ENCODE measurements around the gene FAM174C.
A peak's percentile ranks its signal among the peaks of the same experiment; 100 is the strongest.

FAM174C gene

DNA sequence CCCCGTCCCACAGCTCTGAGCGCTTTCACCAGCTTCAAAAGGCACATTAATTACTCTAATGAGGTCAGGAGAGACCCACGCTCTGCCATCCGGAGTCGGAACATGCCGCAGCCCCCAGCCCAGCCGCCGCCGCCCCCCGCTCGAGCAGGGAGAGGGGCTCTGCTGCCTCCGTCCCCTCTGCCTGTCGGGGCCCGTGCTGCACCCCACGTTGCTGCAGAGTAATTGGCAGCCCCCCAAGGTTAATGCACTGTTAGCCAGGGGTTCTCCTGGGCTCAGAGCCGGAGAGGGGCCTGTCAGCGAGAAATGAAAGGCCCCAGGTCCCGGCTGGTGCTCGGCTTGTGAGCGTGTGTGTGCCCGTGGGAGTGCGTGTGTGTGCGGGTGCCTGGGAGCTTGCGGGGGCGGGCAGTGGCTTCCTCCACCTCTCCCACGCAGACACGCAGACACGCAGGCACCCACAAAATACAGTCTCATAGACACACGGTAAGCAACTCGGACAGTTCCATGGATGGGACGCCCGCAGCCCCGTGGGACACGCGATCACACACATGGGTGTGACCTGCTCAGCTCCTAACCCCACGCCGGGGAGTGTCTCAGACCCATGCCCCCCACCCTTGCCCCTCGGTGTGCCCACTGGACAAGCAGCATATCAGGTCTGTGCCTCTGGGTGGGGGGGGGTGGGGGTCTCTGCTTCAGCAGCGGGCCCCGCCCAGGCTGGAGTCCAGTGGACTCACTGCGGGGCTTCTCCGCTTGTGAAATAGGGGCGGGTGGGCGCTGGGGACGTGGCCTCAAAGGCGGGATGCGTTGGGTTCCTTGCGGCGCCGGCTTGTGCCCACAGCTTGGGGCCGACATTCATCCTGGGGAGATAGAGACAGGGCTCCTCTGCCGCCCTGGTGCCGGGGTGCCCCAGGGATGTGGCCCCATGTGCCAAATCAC is 5.6 kb downstream of the FAM174C start:
- peaks cover 4% of the 10 kb centered on the region for H3K36me3 Mint-ChIP-seq (ENCODE audit: low read depth)
- H3K9me3 Mint-ChIP-seq = no peaks in the 10 kb centered on the region
- peak overlapping the region in 2 of 3 experiments; percentile 17 to 31 for H3K4me3 Mint-ChIP-seq
- H3K27me3 Mint-ChIP-seq (ENCODE audit: low read depth) = peaks cover 10% of the 10 kb centered on the region
- H3K27ac Mint-ChIP-seq = no peak overlapping the region
- TF ChIP-seq, protein P1, sequence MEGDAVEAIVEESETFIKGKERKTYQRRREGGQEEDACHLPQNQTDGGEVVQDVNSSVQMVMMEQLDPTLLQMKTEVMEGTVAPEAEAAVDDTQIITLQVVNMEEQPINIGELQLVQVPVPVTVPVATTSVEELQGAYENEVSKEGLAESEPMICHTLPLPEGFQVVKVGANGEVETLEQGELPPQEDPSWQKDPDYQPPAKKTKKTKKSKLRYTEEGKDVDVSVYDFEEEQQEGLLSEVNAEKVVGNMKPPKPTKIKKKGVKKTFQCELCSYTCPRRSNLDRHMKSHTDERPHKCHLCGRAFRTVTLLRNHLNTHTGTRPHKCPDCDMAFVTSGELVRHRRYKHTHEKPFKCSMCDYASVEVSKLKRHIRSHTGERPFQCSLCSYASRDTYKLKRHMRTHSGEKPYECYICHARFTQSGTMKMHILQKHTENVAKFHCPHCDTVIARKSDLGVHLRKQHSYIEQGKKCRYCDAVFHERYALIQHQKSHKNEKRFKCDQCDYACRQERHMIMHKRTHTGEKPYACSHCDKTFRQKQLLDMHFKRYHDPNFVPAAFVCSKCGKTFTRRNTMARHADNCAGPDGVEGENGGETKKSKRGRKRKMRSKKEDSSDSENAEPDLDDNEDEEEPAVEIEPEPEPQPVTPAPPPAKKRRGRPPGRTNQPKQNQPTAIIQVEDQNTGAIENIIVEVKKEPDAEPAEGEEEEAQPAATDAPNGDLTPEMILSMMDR (IDR thresholded peaks at IDR 0.05; ENCODE audit: unreplicated experiment in 3 of 3) = no peak
- peaks cover 19% of the 10 kb centered on the region for H3K4me1 Mint-ChIP-seq

DNA sequence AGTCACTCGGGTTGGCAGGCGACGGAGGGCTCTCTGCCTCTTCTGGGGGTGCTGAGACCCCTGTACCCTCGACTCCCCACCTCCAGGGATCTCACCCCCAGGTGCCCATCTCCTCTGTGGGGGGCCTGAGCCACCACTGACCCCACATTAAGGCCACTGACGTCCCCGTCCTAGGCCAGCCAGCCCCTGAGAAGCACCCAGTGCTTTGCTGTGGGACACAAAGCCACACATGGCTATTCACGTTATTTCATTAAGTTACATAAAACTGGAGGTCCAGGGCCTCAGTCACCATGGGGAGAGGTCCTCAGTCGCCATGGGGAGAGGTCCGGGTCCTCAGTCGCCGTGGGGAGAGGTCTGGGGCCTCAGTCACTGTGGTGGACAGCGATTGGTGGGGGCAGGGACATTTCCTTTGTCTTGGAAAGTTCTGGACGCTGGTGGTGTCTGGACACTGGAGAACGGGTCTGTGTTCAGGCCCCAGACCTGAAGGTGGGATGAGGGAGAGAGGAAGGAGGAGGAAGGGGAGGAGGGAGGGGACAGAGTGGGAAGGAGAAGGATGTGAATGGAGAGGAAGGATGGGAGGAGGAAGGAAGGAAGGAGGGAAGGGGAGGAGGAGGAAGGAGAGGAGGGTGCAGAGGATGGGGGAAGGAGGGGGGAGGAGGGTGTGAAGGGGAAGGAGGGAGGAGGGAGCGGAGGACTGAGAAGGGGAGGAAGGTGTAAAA is 6.4 kb downstream of the FAM174C start:
- H3K27ac Mint-ChIP-seq = no peak overlapping the region
- peak overlapping the region; percentile 9 to 63 (median 47) for H3K4me3 Mint-ChIP-seq
- TF ChIP-seq, protein P1 (IDR thresholded peaks at IDR 0.05; ENCODE audit: unreplicated experiment in 3 of 3) = no peak
- H3K9me3 Mint-ChIP-seq = no peaks in the 10 kb centered on the region
- peaks cover 4% of the 10 kb centered on the region for H3K36me3 Mint-ChIP-seq (ENCODE audit: low read depth)
- H3K27me3 Mint-ChIP-seq (ENCODE audit: low read depth) = peaks cover 10% of the 10 kb centered on the region
- peaks cover 19% of the 10 kb centered on the region for H3K4me1 Mint-ChIP-seq

DNA sequence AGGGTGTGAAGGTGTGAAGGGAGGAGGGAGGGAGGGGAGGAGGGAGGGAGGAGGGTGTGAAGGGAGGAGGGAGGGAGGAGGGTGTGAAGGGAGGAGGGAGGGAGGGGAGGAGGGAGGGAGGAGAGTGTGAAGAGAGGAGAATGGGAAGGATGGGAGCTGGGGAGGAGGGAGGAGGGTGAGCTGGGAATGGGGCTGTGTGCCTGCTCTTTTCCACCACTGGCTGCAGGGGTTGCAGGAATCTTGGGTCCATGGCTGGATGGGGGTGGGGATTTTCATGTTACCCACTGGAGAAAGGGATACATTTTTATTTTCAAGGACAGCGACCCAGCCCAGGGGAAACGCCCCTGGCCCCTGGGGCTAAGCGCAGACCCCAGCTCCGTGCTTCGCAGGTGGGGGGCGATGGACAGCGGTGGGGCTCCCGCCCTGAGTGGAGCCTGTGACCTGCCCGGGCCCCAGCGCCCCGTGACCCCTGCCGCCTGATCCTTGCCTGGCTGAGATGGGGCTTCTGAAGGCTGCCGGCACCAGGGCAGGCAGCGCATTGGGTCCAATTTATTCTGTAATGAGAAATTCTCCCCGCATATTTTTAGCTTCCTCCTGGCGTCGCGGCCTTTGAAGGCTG is 7.4 kb downstream of the FAM174C start:
- Mint-ChIP-seq H3K27me3 (ENCODE audit: low read depth) (peaks cover 10% of the 10 kb centered on the region), H3K4me1 (peaks cover 19% of the 10 kb centered on the region), H3K4me3 (no peak overlapping the region), H3K27ac (no peak overlapping the region), H3K36me3 (ENCODE audit: low read depth) (peaks cover 4% of the 10 kb centered on the region), H3K9me3 (no peaks in the 10 kb centered on the region)
- TF ChIP-seq, protein P1 (IDR thresholded peaks at IDR 0.05; ENCODE audit: unreplicated experiment in 3 of 3) = no peak

DNA sequence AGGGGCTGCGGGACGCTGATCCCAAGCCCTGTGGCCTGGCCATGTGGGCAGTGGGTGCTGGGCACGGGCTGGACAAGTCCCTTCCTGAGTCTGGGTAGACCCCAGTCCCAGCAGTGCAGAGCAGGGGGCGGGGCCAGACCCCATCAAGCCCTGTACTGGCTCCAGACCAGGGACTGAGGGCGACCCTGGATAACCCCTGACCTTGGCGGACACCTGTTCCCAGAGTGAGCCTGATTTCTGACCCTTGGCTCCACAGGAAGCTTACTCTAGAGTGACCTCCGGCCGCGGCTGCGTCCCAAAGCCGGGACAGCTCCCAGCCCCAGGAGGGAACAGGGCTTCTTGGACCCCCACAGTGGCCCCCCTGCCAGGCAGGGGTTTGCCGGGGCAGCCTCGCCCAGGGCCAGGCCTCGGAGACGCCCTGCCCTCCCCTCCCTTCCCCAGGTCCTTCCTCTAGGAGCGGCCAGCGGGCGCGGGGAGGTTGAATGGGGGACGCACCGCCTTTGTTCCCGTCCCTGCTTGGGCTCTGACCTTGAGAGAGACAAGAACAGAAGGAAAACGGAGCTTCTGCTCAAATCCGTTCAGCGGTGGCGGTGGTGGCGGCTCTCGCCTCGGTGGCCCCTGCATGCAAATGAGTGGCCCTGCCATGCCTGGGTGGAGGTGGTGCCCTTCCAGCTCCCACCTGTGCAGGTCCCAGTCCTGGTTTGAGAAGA is 8.0 kb downstream of the FAM174C start:
- Mint-ChIP-seq H3K4me3 (no peak overlapping the region), H3K4me1 (peaks cover 19% of the 10 kb centered on the region), H3K9me3 (no peaks in the 10 kb centered on the region), H3K27ac (no peak overlapping the region), H3K36me3 (ENCODE audit: low read depth) (peaks cover 4% of the 10 kb centered on the region), H3K27me3 (ENCODE audit: low read depth) (peaks cover 10% of the 10 kb centered on the region)
- TF ChIP-seq, protein P1 (IDR thresholded peaks at IDR 0.05; ENCODE audit: unreplicated experiment in 3 of 3) = no peak

DNA sequence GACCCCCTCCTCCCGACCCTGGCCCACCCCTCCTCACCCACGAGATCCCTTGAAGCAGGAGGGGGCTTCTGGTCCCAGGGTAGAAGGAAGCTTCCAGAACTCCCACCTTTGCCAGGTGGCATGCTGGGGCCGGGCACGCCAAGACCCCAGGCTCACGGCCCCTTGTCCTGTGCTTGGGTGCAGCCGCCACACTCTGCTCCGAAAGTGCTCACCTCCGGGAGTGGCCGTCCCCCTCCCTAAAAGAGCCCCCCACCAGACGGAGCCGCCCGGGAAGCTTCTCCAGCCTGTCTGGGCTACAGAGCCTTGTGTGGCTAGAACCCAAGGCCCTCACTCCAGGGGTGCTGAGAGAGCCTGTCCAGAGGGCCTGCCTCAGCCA is 8.6 kb downstream of the FAM174C start:
- peaks cover 4% of the 10 kb centered on the region for H3K36me3 Mint-ChIP-seq (ENCODE audit: low read depth)
- TF ChIP-seq, protein P1 (IDR thresholded peaks at IDR 0.05; ENCODE audit: unreplicated experiment in 3 of 3) = no peak
- H3K27ac Mint-ChIP-seq = peak overlapping the region; percentile 20 to 64 (median 25)
- peaks cover 10% of the 10 kb centered on the region for H3K27me3 Mint-ChIP-seq (ENCODE audit: low read depth)
- H3K4me3 Mint-ChIP-seq = peak overlapping the region; percentile 76 to 83 (median 77)
- H3K4me1 Mint-ChIP-seq = peaks cover 19% of the 10 kb centered on the region
- H3K9me3 Mint-ChIP-seq = no peaks in the 10 kb centered on the region
